GM12878 (cell line): ENCODE results near the gene UBB. TPM values are rescaled to one million over a fixed set of nuclear protein-coding genes. Genes with fewer than 3 reads are reported as not detected.

ENCODE experiments used
- ATAC-seq: fragments of 200-7000 bp; cut with Tn5 transposase; 3 replicates; pipeline ENCODE4 v1.9.1; 2020; ENCODE audit warnings: mild to moderate bottlenecking, moderate library complexity
- BruUV-seq: library from RNA; stranded (reverse); fragments of 400-500 nt; replicated peaks from 2 replicates; lab custom pipeline; 2021; lab: Mats Ljungman, UMichigan
- CTCF ChIA-PET: fragments of 300-600 bp; sonication (Branson Sonifier 250); formaldehyde crosslinking; extraction: SDS; loops from one replicate; lab custom pipeline; 2021; ENCODE audit warnings: inconsistent platforms; lab: Yijun Ruan, JAX
- POLR2A ChIA-PET: fragments of 350-600 bp; formaldehyde crosslinking; extraction: SDS; loops from one replicate; lab custom pipeline; 2021; ENCODE audit warnings: inconsistent platforms; lab: Charles Lee
- RAD21 ChIA-PET: fragments of 300-600 bp; sonication (Branson Sonifier 250); formaldehyde crosslinking; loops from one replicate; lab custom pipeline; 2023; ENCODE audit warnings: antibody characterized with exemption; ENCODE audit not compliant: unreplicated experiment; lab: Charles Lee
- SMC1A ChIA-PET: fragments of 300-600 bp; sonication (Branson Sonifier 250); formaldehyde crosslinking; loops from one replicate; lab custom pipeline; 2023; ENCODE audit not compliant: unreplicated experiment, uncharacterized antibody; lab: Charles Lee
- DNase-seq: peaks from one replicate; pipeline ENCODE4 v3.0.0-alpha.2; 2011; ENCODE audit warnings: low read depth, low spot score
- FAIRE-seq: peaks from 3 replicates; lab custom pipeline; 2011; peaks lifted over from hg19 to GRCh38; lab: Jason Lieb, UNC
- H2AFZ ChIP-seq: 2 replicates; pipeline ENCODE4 v1.6.0; 2011; ENCODE audit warnings: low read depth, low read length, control low read depth; ENCODE audit not compliant: control insufficient read depth
- H3K27ac ChIP-seq: 2 replicates; pipeline ENCODE4 v1.5.1; 2011; ENCODE audit warnings: control low read depth; ENCODE audit not compliant: control insufficient read depth, insufficient read depth
- H3K27me3 ChIP-seq, 2 experiments: replicated peaks in 1 of 2; 2 replicates each; pipeline versions ENCODE4 v1.6.0 to v1.6.1; 2011; ENCODE audit warnings: low read length in 1 of 2; ENCODE audit not compliant: control insufficient read depth in 2 of 2, insufficient read depth in 2 of 2
- H3K36me3 ChIP-seq, 2 experiments: 2 replicates each; pipeline ENCODE4 v1.5.1; 2011; ENCODE audit warnings: low read length in 1 of 2; ENCODE audit not compliant: control insufficient read depth in 2 of 2, insufficient read depth in 2 of 2
- H3K4me1 ChIP-seq: 2 replicates; pipeline ENCODE4 v1.6.1; 2011; ENCODE audit warnings: mild to moderate bottlenecking, low read length, moderate library complexity, mixed read lengths; ENCODE audit not compliant: control insufficient read depth, insufficient read depth
- H3K4me2 ChIP-seq: 2 replicates; pipeline ENCODE4 v1.6.0; 2011; ENCODE audit warnings: control low read depth; ENCODE audit not compliant: control insufficient read depth, insufficient read depth
- H3K4me3 ChIP-seq: fragments of 200-600 bp; sonication (generic); 2 replicates; pipeline ENCODE4 v1.5.1; 2016
- H3K79me2 ChIP-seq: 2 replicates; pipeline ENCODE4 v1.6.0; 2011; ENCODE audit warnings: low read length; ENCODE audit not compliant: control insufficient read depth, insufficient read depth
- H3K9ac ChIP-seq: 2 replicates; pipeline ENCODE4 v1.8.0; 2011; ENCODE audit warnings: low read length, control low read depth, mixed read lengths; ENCODE audit not compliant: control insufficient read depth, insufficient read depth
- H3K9me3 ChIP-seq: replicated peaks from 3 replicates; pipeline ENCODE4 v1.5.1; 2011; ENCODE audit warnings: mild to moderate bottlenecking, low read length; ENCODE audit not compliant: control insufficient read depth, insufficient read depth
- H4K20me1 ChIP-seq: 2 replicates; pipeline ENCODE4 v1.6.0; 2011; ENCODE audit not compliant: control insufficient read depth, insufficient read depth
- FOXM1 ChIP-seq: IDR thresholded peaks from 2 replicates; pipeline ENCODE4 v1.6.1; 2012; ENCODE audit warnings: low read depth, mild to moderate bottlenecking, inconsistent platforms, low read length, moderate library complexity
- IKZF1 ChIP-seq: fragments of 450-650 bp; conservative IDR thresholded peaks from 2 replicates; pipeline ENCODE4 v1.6.1; 2017; ENCODE audit warnings: antibody characterized with exemption, mild to moderate bottlenecking
- MEF2B ChIP-seq: fragments of 450-650 bp; IDR thresholded peaks from 2 replicates; pipeline ENCODE4 v1.6.1; 2018; ENCODE audit warnings: mild to moderate bottlenecking, moderate library complexity; ENCODE audit not compliant: partially characterized antibody, poor library complexity, severe bottlenecking
- NFYB ChIP-seq: IDR thresholded peaks from 2 replicates; pipeline ENCODE4 v1.6.1; 2011; ENCODE audit warnings: low read depth, mild to moderate bottlenecking, low read length, improper control_type of control experiment, moderate library complexity; ENCODE audit not compliant: insufficient read depth
- NR2C2 ChIP-seq: IDR thresholded peaks from 2 replicates; pipeline ENCODE4 v1.6.1; 2011; ENCODE audit warnings: borderline replicate concordance, low read depth; ENCODE audit not compliant: control insufficient read depth, insufficient read length
- PAX8 ChIP-seq: fragments of 450-650 bp; IDR thresholded peaks from 2 replicates; pipeline ENCODE4 v1.6.1; 2017; ENCODE audit warnings: mild to moderate bottlenecking, moderate library complexity
- POLR2A ChIP-seq: IDR thresholded peaks from 2 replicates; pipeline ENCODE4 v1.6.1; 2011; ENCODE audit warnings: low read depth, mild to moderate bottlenecking, low read length
- POLR2AphosphoS2 ChIP-seq: IDR thresholded peaks from 2 replicates; pipeline ENCODE4 v1.6.1; 2011; ENCODE audit warnings: low read depth, mild to moderate bottlenecking, low read length, improper control_type of control experiment, moderate library complexity
- SMC3 ChIP-seq: IDR thresholded peaks from 2 replicates; pipeline ENCODE4 v1.6.1; 2011; ENCODE audit warnings: low read length, improper control_type of control experiment, borderline replicate concordance
- STAT3 ChIP-seq: IDR thresholded peaks from 2 replicates; pipeline ENCODE4 v1.6.1; 2011; ENCODE audit warnings: low read depth, low read length, improper control_type of control experiment
- ZNF24 ChIP-seq: fragments of 450-650 bp; IDR thresholded peaks from 2 replicates; pipeline ENCODE4 v1.6.1; 2017; ENCODE audit warnings: antibody characterized with exemption, mild to moderate bottlenecking
- ZNF384 ChIP-seq: IDR thresholded peaks from 2 replicates; pipeline ENCODE4 v1.6.1; 2012; ENCODE audit warnings: low read depth, mild to moderate bottlenecking, low read length, improper control_type of control experiment, borderline replicate concordance
- WGBS: methylation state at CpG from one replicate; pipeline ENCODE4 v1.1.6; 2016; ENCODE audit warnings: low lambda C conversion rate; ENCODE audit not compliant: insufficient replicate concordance, insufficient coverage; ENCODE audit errors: missing lambda C conversion rate; 5-methylcytosine and 5-hydroxymethylcytosine counted together
- in situ Hi-C: fragments of 300-500 bp; cut with MboI; formaldehyde crosslinking; loops from 9 replicates; pipeline ENCODE4 v1.14.3; 2018; ENCODE audit warnings: mixed read lengths
- intact Hi-C: fragments of 100-400 bp; cut with micrococcal nuclease; formaldehyde crosslinking; loops from one replicate; pipeline ENCODE4 v1.14.2; 2022; ENCODE audit not compliant: unreplicated experiment
- polyA plus RNA-seq, 11 experiments: library from polyadenylated mRNA; depleted of rRNA in 4 of 11; unstranded in 6 of 11; stranded (reverse) in 5 of 11; fragments of >200 nt; fragmentation: Nextera tagmentation in 4 of 11; fragmentation: Illumina TruSeq in 1 of 11; extraction: Ambion mirVana in 4 of 11; extraction: Trizol in 1 of 11; gene quantifications; 1 replicate in 1 of 11; 2 replicates in 10 of 11; pipeline versions ENCODE4 v1.2.1 to v1.2.3, GENCODE V29; 2011 to 2016; ENCODE audit warnings: inconsistent platforms in 2 of 11, missing spikeins in 2 of 11, low read depth in 1 of 11
- total RNA-seq, 4 experiments: library from RNA; depleted of rRNA in 3 of 4; stranded (reverse); fragments of >200 nt in 3 of 4; fragmentation: Illumina TruSeq in 1 of 4; extraction: Trizol in 1 of 4; gene quantifications; 2 replicates each; pipeline versions ENCODE4 v1.2.1 to v1.2.3, GENCODE V29; 2013 to 2021
- TF ChIP-seq, protein P1 (sequence below): fragments of 450-650 bp; IDR thresholded peaks from 2 replicates; pipeline ENCODE4 v1.6.1; 2014; ENCODE audit warnings: mild to moderate bottlenecking
- TF ChIP-seq, protein P2 (sequence below): fragments of 450-650 bp; IDR thresholded peaks from 2 replicates; pipeline ENCODE4 v1.6.1; 2017; ENCODE audit warnings: mild to moderate bottlenecking, low read depth, inconsistent platforms; ENCODE audit not compliant: poor library complexity, severe bottlenecking
- TF ChIP-seq, protein P3 (sequence below): fragments of 450-650 bp; IDR thresholded peaks from 2 replicates; pipeline ENCODE4 v1.6.1; 2017; ENCODE audit warnings: low read depth, mild to moderate bottlenecking, moderate library complexity

UBB gene
- total and polyA plus RNA-seq, 10 of the 15 experiments (the other 5 are each of a cell fraction or from before 2014, with no cell fraction given), result 1,133 to 4,246 (median 2,099) TPM

DNA sequence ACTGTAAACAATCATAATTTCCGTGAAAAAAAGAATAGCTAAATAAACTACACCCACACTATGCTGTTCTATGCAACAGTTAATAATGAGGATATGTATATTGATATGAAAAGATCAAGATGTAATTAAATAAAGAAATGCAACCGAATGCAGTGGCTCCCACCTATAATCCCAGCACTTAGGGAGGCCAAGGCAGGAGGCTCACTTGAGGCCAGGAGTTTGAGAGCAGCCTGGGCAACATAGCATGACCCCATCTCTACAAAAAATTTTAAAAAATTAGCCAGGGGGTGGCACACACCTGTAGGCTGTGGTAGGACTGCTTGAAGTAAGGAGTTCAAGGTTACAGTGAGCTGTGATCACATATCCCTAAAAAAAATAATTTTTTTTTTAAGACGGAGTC is 42.5 kb upstream of the UBB start:
- Histone ChIP-seq H3K4me2 (no peak overlapping the region), H3K9me3 (no peaks in the 10 kb centered on the region), H3K27ac (no peak overlapping the region), H2AFZ (no peak overlapping the region), H3K79me2 (no peaks in the 10 kb centered on the region), H4K20me1 (no peaks in the 10 kb centered on the region), H3K4me3 (no peak overlapping the region), H3K36me3 (peaks cover 2 to 4% of the 10 kb centered on the region in 2 experiments; a peak in 2 of 4 replicates), H3K27me3 (no peaks in the 10 kb centered on the region), H3K9ac (no peak overlapping the region), H3K4me1 (no peaks in the 10 kb centered on the region)
- no peak for DNase-seq
- BruUV-seq, result no TSS peak
- CTCF ChIA-PET, result interaction anchor here (1.1 kb wide), 1 partner anchor 13 kb away, joined by 3 read pairs; no protein-coding TSS in a partner anchor
- SMC1A ChIA-PET, result interaction anchor here (1.1 to 1.3 kb wide), 3 partner anchors 12 to 34 kb away, joined by 3 to 4 read pairs (median 3); no protein-coding TSS in a partner anchor
- FAIRE-seq, result no peak
- 98% methylated on average over 3 of the region's 3 CpGs for WGBS
- POLR2A ChIA-PET, result interaction anchor here (0.6 kb wide), 2 partner anchors 75 to 167 kb away, joined by 3 to 4 read pairs; no protein-coding TSS in a partner anchor
- ATAC-seq, result no peak
- intact Hi-C loops, result no loop called here
- TF ChIP-seq IKZF1 (no peak), STAT3 (no peak), PAX8 (no peak), ZNF384 (no peak), SMC3 (no peak), FOXM1 (no peak), POLR2AphosphoS2 (no peak), POLR2A (no peak), NFYB (no peak), MEF2B (no peak), ZNF24 (no peak), NR2C2 (no peak)
- TF ChIP-seq, protein P1, sequence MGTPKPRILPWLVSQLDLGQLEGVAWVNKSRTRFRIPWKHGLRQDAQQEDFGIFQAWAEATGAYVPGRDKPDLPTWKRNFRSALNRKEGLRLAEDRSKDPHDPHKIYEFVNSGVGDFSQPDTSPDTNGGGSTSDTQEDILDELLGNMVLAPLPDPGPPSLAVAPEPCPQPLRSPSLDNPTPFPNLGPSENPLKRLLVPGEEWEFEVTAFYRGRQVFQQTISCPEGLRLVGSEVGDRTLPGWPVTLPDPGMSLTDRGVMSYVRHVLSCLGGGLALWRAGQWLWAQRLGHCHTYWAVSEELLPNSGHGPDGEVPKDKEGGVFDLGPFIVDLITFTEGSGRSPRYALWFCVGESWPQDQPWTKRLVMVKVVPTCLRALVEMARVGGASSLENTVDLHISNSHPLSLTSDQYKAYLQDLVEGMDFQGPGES, result no peak
- TF ChIP-seq, protein P2, sequence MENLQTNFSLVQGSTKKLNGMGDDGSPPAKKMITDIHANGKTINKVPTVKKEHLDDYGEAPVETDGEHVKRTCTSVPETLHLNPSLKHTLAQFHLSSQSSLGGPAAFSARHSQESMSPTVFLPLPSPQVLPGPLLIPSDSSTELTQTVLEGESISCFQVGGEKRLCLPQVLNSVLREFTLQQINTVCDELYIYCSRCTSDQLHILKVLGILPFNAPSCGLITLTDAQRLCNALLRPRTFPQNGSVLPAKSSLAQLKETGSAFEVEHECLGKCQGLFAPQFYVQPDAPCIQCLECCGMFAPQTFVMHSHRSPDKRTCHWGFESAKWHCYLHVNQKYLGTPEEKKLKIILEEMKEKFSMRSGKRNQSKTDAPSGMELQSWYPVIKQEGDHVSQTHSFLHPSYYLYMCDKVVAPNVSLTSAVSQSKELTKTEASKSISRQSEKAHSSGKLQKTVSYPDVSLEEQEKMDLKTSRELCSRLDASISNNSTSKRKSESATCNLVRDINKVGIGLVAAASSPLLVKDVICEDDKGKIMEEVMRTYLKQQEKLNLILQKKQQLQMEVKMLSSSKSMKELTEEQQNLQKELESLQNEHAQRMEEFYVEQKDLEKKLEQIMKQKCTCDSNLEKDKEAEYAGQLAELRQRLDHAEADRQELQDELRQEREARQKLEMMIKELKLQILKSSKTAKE, result no peak
- TF ChIP-seq, protein P3, sequence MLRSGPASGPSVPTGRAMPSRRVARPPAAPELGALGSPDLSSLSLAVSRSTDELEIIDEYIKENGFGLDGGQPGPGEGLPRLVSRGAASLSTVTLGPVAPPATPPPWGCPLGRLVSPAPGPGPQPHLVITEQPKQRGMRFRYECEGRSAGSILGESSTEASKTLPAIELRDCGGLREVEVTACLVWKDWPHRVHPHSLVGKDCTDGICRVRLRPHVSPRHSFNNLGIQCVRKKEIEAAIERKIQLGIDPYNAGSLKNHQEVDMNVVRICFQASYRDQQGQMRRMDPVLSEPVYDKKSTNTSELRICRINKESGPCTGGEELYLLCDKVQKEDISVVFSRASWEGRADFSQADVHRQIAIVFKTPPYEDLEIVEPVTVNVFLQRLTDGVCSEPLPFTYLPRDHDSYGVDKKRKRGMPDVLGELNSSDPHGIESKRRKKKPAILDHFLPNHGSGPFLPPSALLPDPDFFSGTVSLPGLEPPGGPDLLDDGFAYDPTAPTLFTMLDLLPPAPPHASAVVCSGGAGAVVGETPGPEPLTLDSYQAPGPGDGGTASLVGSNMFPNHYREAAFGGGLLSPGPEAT, result no peak
- in situ Hi-C loops, result no loop called here
- RAD21 ChIA-PET, result no interaction called here
